DOHH2 (cell line): ENCODE measurements around the gene IL1RAPL1.

Experiments
- CTCF ChIP-seq: fragments of 200-600 bp; sonication (generic); IDR thresholded peaks from one replicate; pipeline ENCODE4 v1.5.1; 2014; ENCODE audit warnings: antibody characterized with exemption, mild to moderate bottlenecking, low read depth, low read length; ENCODE audit not compliant: poor library complexity, severe bottlenecking
- EZH2phosphoT487 ChIP-seq: fragments of 200-600 bp; sonication (generic); IDR thresholded peaks from 2 replicates; pipeline ENCODE4 v1.6.1; 2017; ENCODE audit warnings: borderline replicate concordance, mild to moderate bottlenecking, antibody characterized with exemption, low read length, moderate library complexity, mixed read lengths

GRCh38 chrX:28920153-28920943, 333.1 kb downstream of the IL1RAPL1 start:
- TF ChIP-seq CTCF = no peak
- TF ChIP-seq EZH2phosphoT487 = no peak
